Breast epithelium (tissue), 4 donors: Measurements from ENCODE around the gene UBE2K. TPM values are rescaled to one million over a fixed set of nuclear protein-coding genes. Genes with fewer than 3 reads are reported as not detected.

Experiments
- DNase-seq, 2 donors: peaks; one replicate each; pipeline ENCODE4 v3.0.0-alpha.2; 2019; ENCODE audit warnings: low spot score in 2 of 2
- H3K27ac ChIP-seq, 2 donors: fragments of 200-600 bp; sonication (generic) in 1 of 2; one replicate each; pipeline ENCODE4 v1.5.1; 2016 to 2019; ENCODE audit warnings: mild to moderate bottlenecking in 1 of 2
- H3K27me3 ChIP-seq, 2 donors: fragments of 200-600 bp; sonication (generic) in 1 of 2; one replicate each; pipeline versions ENCODE4 v1.5.1 to v1.6.0; 2017 to 2019; ENCODE audit warnings: control low read depth in 1 of 2, mild to moderate bottlenecking in 1 of 2
- H3K36me3 ChIP-seq: fragments of 200-600 bp; one replicate; pipeline ENCODE4 v1.5.1; 2019
- H3K4me1 ChIP-seq, 2 donors: fragments of 200-600 bp; sonication (generic); one replicate each; pipeline ENCODE4 v1.5.1; 2016 to 2019; ENCODE audit warnings: control low read depth in 1 of 2
- H3K4me3 ChIP-seq, 3 donors: fragments of 200-600 bp; sonication (generic); 1 replicate in 2 of 3; 2 replicates in 1 of 3; pipeline ENCODE4 v1.5.1; 2016 to 2019; ENCODE audit warnings: mild to moderate bottlenecking in 3 of 3, moderate library complexity in 2 of 3
- H3K9me3 ChIP-seq, 2 donors: fragments of 200-600 bp; sonication (generic) in 1 of 2; one replicate each; pipeline ENCODE4 v1.5.1; 2016 to 2019; ENCODE audit warnings: control low read depth in 1 of 2
- CTCF ChIP-seq, 3 donors: fragments of 450-650 bp; IDR thresholded peaks; one replicate each; pipeline ENCODE4 v1.5.1; 2016 to 2017; ENCODE audit warnings: antibody characterized with exemption in 3 of 3, mild to moderate bottlenecking in 3 of 3, moderate library complexity in 3 of 3
- POLR2A ChIP-seq: fragments of 450-650 bp; IDR thresholded peaks from one replicate; pipeline ENCODE4 v1.6.1; 2016; ENCODE audit warnings: antibody characterized with exemption, mild to moderate bottlenecking, moderate library complexity
- POLR2AphosphoS5 ChIP-seq, 3 donors: sonication (generic); formaldehyde crosslinking; IDR thresholded peaks; one replicate each; pipeline ENCODE4 v1.6.1; 2017; ENCODE audit warnings: antibody characterized with exemption in 3 of 3
- intact Hi-C: fragments of 100-400 bp; cut with DNase I; formaldehyde crosslinking; loops from one replicate; pipeline ENCODE4 v1.15.1; 2023; ENCODE audit warnings: low total_unique reads
- total RNA-seq, 3 donors: library from RNA; depleted of rRNA; stranded (reverse); fragments of >200 nt; gene quantifications; one replicate each; pipeline ENCODE4 v1.1.0, GENCODE V29; 2016

The UBE2K gene
- total RNA-seq, 3 donors from 2014 or later = 28.5 to 31.0 (median 29.9) TPM

GRCh38 chr4:39741401-39741800 is 43.5 kb downstream of the UBE2K start:
- intact Hi-C loops = no loop called here
- no peak for DNase-seq
- Histone ChIP-seq H3K9me3 (no peaks in the 10 kb centered on the region), H3K36me3 (no peaks in the 10 kb centered on the region), H3K4me3 (no peak overlapping the region), H3K27me3 (no peaks in the 10 kb centered on the region), H3K27ac (no peak overlapping the region), H3K4me1 (no peaks in the 10 kb centered on the region)
- no peak for TF ChIP-seq POLR2A
- TF ChIP-seq POLR2AphosphoS5 (IDR thresholded peaks at IDR 0.05) = no peak
- TF ChIP-seq CTCF (IDR thresholded peaks at IDR 0.05) = no peak

- Histone ChIP-seq H3K36me3 (no peaks in the 10 kb centered on the region), H3K27ac (no peak overlapping the region), H3K4me1 (no peaks in the 10 kb centered on the region), H3K9me3 (no peaks in the 10 kb centered on the region), H3K4me3 (no peak overlapping the region), H3K27me3 (no peaks in the 10 kb centered on the region)
- no peak for TF ChIP-seq CTCF (IDR thresholded peaks at IDR 0.05)
- no peak for TF ChIP-seq POLR2AphosphoS5 (IDR thresholded peaks at IDR 0.05)
- no peak for TF ChIP-seq POLR2A
- intact Hi-C loops = loop anchor here (5.0 kb wide), 1 partner anchor 1451 kb away; no protein-coding TSS in a partner anchor
- no peak for DNase-seq
Measured at GRCh38 chr4:39745920-39746319, 48.0 kb downstream of the UBE2K start.

- DNase-seq = no peak
- H3K27me3 ChIP-seq = no peaks in the 10 kb centered on the region
- H3K9me3 ChIP-seq = no peaks in the 10 kb centered on the region
- H3K4me3 ChIP-seq = no peak overlapping the region
- no peaks in the 10 kb centered on the region for H3K4me1 ChIP-seq
- intact Hi-C loops = no loop called here
- no peak overlapping the region for H3K27ac ChIP-seq
- TF ChIP-seq CTCF (IDR thresholded peaks at IDR 0.05) = no peak
- TF ChIP-seq POLR2AphosphoS5 (IDR thresholded peaks at IDR 0.05) = no peak
- TF ChIP-seq POLR2A = no peak
- H3K36me3 ChIP-seq = no peaks in the 10 kb centered on the region
Measured at GRCh38 chr4:39750216-39750615, 52.3 kb downstream of the UBE2K start.

- Histone ChIP-seq H3K36me3 (no peaks in the 10 kb centered on the region), H3K4me3 (no peak overlapping the region), H3K27me3 (no peaks in the 10 kb centered on the region), H3K4me1 (no peaks in the 10 kb centered on the region), H3K27ac (no peak overlapping the region), H3K9me3 (no peaks in the 10 kb centered on the region)
- TF ChIP-seq POLR2A (no peak), CTCF (IDR thresholded peaks at IDR 0.05) (no peak), POLR2AphosphoS5 (IDR thresholded peaks at IDR 0.05) (no peak)
- intact Hi-C loops = no loop called here
- no peak for DNase-seq
Measured at GRCh38 chr4:39754309-39754708, 56.4 kb downstream of the UBE2K start.

- H3K27me3 ChIP-seq = no peaks in the 10 kb centered on the region
- no peaks in the 10 kb centered on the region for H3K36me3 ChIP-seq
- no peak overlapping the region for H3K4me3 ChIP-seq
- no peaks in the 10 kb centered on the region for H3K4me1 ChIP-seq
- no peaks in the 10 kb centered on the region for H3K9me3 ChIP-seq
- no peak for TF ChIP-seq POLR2AphosphoS5 (IDR thresholded peaks at IDR 0.05)
- no peak for TF ChIP-seq POLR2A
- no peak overlapping the region for H3K27ac ChIP-seq
- no peak for DNase-seq
- intact Hi-C loops = no loop called here
Measured at GRCh38 chr4:39756159-39756558, 58.2 kb downstream of the UBE2K start.

GRCh38 chr4:39758176-39758575 is 60.2 kb downstream of the UBE2K start:
- no peaks in the 10 kb centered on the region for H3K9me3 ChIP-seq
- intact Hi-C loops = no loop called here

More at GRCh38 chr4:39758176-39758575, 60.2 kb downstream of the UBE2K start:
- no peaks in the 10 kb centered on the region for H3K36me3 ChIP-seq
- H3K4me3 ChIP-seq = no peak overlapping the region
- no peak overlapping the region for H3K27ac ChIP-seq
- H3K4me1 ChIP-seq = no peaks in the 10 kb centered on the region
- TF ChIP-seq POLR2A (no peak), CTCF (IDR thresholded peaks at IDR 0.05) (no peak), POLR2AphosphoS5 (IDR thresholded peaks at IDR 0.05) (no peak)
- H3K27me3 ChIP-seq = no peaks in the 10 kb centered on the region
- no peak for DNase-seq
